ENCODE data around the gene SCD5. TPM values are rescaled to one million over a fixed set of nuclear protein-coding genes. Genes with fewer than 3 reads are reported as not detected.
"Not testable (repeated sequence)": the region's sequence is repeated elsewhere in the genome, so short reads cannot be mapped to it uniquely, and the experiment has no call there.

Gene SCD5
- total and polyA plus RNA-seq, 2 donors from 2014 or later: 41.2 to 55.7 TPM

- TF ChIP-seq CTCF (IDR thresholded peaks at IDR 0.05; ENCODE audit: borderline replicate concordance, extremely low read depth, insufficient read depth): no peak
- Histone ChIP-seq H3K4me3 (ENCODE audit: low read length in 3 of 3) (no peak overlapping the region), H3K9ac (ENCODE audit: low read length in 3 of 3) (no peak overlapping the region), H3K36me3 (ENCODE audit: control insufficient read depth in 2 of 3, insufficient read depth in 3 of 3, low read length in 3 of 3) (peaks cover 24 to 54% (median 40%) of the 10 kb centered on the region in 3 donors), H3K27ac (ENCODE audit: low read depth in 2 of 2, low read length in 2 of 2) (no peak overlapping the region), H3K4me1 (ENCODE audit: control insufficient read depth in 2 of 3, insufficient read depth in 2 of 3, low read depth in 1 of 3, low read length in 3 of 3) (no peaks in the 10 kb centered on the region), H3K27me3 (ENCODE audit: control insufficient read depth, insufficient read depth, low read length) (no peaks in the 10 kb centered on the region), H3K9me3 (ENCODE audit: control insufficient read depth in 2 of 3, insufficient read depth in 1 of 3, low read length in 3 of 3) (no peaks in the 10 kb centered on the region)
- no peak for DNase-seq
- no peak for FAIRE-seq
- intact Hi-C loops (cut with DNase I): no loop called here
Measured at GRCh38 chr4:82820689-82821088, 22.1 kb upstream of the SCD5 start.

- no peak overlapping the region for H3K9ac ChIP-seq (ENCODE audit: low read length in 3 of 3)
- no peak for TF ChIP-seq CTCF (IDR thresholded peaks at IDR 0.05; ENCODE audit: borderline replicate concordance, extremely low read depth, insufficient read depth)
- H3K27ac ChIP-seq (ENCODE audit: low read depth in 2 of 2, low read length in 2 of 2): no peak overlapping the region
- H3K27me3 ChIP-seq (ENCODE audit: control insufficient read depth, insufficient read depth, low read length): no peaks in the 10 kb centered on the region
- peaks cover 16 to 38% (median 31%) of the 10 kb centered on the region in 3 donors for H3K36me3 ChIP-seq (ENCODE audit: control insufficient read depth in 2 of 3, insufficient read depth in 3 of 3, low read length in 3 of 3)
- FAIRE-seq: no peak
- no peak overlapping the region for H3K4me3 ChIP-seq (ENCODE audit: low read length in 3 of 3)
- H3K9me3 ChIP-seq (ENCODE audit: control insufficient read depth in 2 of 3, insufficient read depth in 1 of 3, low read length in 3 of 3): no peaks in the 10 kb centered on the region
- H3K4me1 ChIP-seq (ENCODE audit: control insufficient read depth in 2 of 3, insufficient read depth in 2 of 3, low read depth in 1 of 3, low read length in 3 of 3): no peaks in the 10 kb centered on the region
- intact Hi-C loops (cut with DNase I): no loop called here
- DNase-seq: no peak
Measured at GRCh38 chr4:82818664-82819662, 20.4 kb upstream of the SCD5 start.

DNA sequence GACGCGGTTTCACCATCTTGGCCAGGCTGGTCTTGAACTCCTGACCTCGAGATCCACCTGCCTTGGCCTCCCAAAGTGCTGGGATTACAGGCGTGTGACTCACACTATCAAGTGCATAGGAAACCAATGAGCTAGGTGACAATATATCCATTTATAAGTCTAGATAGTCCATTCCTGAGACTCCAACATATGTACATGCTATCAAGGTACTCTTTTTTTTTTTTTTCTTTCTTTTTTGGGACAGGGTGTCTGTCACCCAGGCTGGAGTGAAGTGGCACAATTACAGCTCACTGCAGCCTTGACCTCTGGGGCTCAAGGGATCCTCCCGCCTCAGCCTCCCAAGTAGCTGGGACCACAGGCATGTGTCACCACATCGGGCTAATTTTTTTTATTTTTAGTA is 18.3 kb upstream of the SCD5 start:
- H3K27ac ChIP-seq (ENCODE audit: low read depth in 2 of 2, low read length in 2 of 2); H3K27me3 ChIP-seq (ENCODE audit: control insufficient read depth, insufficient read depth, low read length); H3K9ac ChIP-seq (ENCODE audit: low read length in 3 of 3); FAIRE-seq; H3K9me3 ChIP-seq (ENCODE audit: control insufficient read depth in 2 of 3, insufficient read depth in 1 of 3, low read length in 3 of 3); H3K4me1 ChIP-seq (ENCODE audit: control insufficient read depth in 2 of 3, insufficient read depth in 2 of 3, low read depth in 1 of 3, low read length in 3 of 3); DNase-seq; intact Hi-C loops (cut with DNase I); H3K4me3 ChIP-seq (ENCODE audit: low read length in 3 of 3): not testable (repeated sequence)
- peaks cover 6 to 20% (median 16%) of the 10 kb centered on the region in 3 donors for H3K36me3 ChIP-seq (ENCODE audit: control insufficient read depth in 2 of 3, insufficient read depth in 3 of 3, low read length in 3 of 3)

- Histone ChIP-seq H3K9me3 (ENCODE audit: control insufficient read depth in 2 of 3, insufficient read depth in 1 of 3, low read length in 3 of 3) (no peaks in the 10 kb centered on the region), H3K27me3 (ENCODE audit: control insufficient read depth, insufficient read depth, low read length) (no peaks in the 10 kb centered on the region), H3K9ac (ENCODE audit: low read length in 3 of 3) (no peak overlapping the region), H3K4me1 (ENCODE audit: control insufficient read depth in 2 of 3, insufficient read depth in 2 of 3, low read depth in 1 of 3, low read length in 3 of 3) (peaks cover 0 to 8% (median 3%) of the 10 kb centered on the region in 3 donors), H3K36me3 (ENCODE audit: control insufficient read depth in 2 of 3, insufficient read depth in 3 of 3, low read length in 3 of 3) (peaks cover 0 to 6% (median 0%) of the 10 kb centered on the region in 3 donors), H3K4me3 (ENCODE audit: low read length in 3 of 3) (no peak overlapping the region), H3K27ac (ENCODE audit: low read depth in 2 of 2, low read length in 2 of 2) (no peak overlapping the region)
- no peak for FAIRE-seq
- intact Hi-C loops (cut with DNase I): no loop called here
- TF ChIP-seq CTCF (IDR thresholded peaks at IDR 0.05; ENCODE audit: borderline replicate concordance, extremely low read depth, insufficient read depth): no peak
- DNase-seq: no peak
Measured at GRCh38 chr4:82814034-82814433, 15.4 kb upstream of the SCD5 start.
